Hepatocyte (in vitro differentiated cells): ENCODE data around the gene ARL15.

Source experiments
- EZH2phosphoT487 ChIP-seq: fragments of 200-600 bp; sonication (generic); IDR thresholded peaks from one replicate; pipeline ENCODE4 v1.6.1; 2018; ENCODE audit warnings: antibody characterized with exemption, mild to moderate bottlenecking, low read depth, moderate library complexity; ENCODE audit not compliant: unreplicated experiment, severe bottlenecking
- TF ChIP-seq, protein P1 (sequence below): fragments of 200-600 bp; sonication (generic); IDR thresholded peaks from 2 replicates; pipeline ENCODE4 v1.5.1; 2016; ENCODE audit warnings: antibody characterized with exemption, mild to moderate bottlenecking; ENCODE audit not compliant: poor library complexity

DNA sequence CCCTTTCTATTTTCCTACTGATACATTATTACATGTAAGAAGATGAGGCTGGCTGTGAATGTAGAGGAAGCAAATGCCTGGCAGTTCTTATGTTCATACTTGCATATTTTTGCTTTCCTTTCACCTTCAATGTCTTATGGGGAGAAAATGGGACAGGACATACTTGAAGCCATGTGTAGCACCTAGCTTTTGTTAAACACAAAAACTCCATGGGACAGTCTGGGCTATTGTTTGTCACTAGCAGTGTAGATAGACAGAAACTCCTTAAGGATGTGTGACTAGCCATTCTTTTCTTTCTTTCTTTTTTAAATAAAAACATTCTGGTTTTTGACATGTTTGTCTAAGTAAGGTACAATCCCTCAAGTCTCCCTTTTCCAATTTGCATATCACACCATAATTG, 122.7 kb downstream of the ARL15 start:
- TF ChIP-seq, protein P1, sequence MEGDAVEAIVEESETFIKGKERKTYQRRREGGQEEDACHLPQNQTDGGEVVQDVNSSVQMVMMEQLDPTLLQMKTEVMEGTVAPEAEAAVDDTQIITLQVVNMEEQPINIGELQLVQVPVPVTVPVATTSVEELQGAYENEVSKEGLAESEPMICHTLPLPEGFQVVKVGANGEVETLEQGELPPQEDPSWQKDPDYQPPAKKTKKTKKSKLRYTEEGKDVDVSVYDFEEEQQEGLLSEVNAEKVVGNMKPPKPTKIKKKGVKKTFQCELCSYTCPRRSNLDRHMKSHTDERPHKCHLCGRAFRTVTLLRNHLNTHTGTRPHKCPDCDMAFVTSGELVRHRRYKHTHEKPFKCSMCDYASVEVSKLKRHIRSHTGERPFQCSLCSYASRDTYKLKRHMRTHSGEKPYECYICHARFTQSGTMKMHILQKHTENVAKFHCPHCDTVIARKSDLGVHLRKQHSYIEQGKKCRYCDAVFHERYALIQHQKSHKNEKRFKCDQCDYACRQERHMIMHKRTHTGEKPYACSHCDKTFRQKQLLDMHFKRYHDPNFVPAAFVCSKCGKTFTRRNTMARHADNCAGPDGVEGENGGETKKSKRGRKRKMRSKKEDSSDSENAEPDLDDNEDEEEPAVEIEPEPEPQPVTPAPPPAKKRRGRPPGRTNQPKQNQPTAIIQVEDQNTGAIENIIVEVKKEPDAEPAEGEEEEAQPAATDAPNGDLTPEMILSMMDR, result no peak
- TF ChIP-seq EZH2phosphoT487, result no peak
